ENCODE measurements around the gene BBS9.

The BBS9 gene

GRCh38 chr7:33392148-33392547 lies 262.8 kb downstream of the BBS9 start:
- no peak for DNase-seq

GRCh38 chr7:33393770-33394169 lies 264.4 kb downstream of the BBS9 start:
- DNase-seq: no peak

- DNase-seq: no peak
Measured at GRCh38 chr7:33395340-33395739, 266.0 kb downstream of the BBS9 start.

GRCh38 chr7:33399528-33400213 lies 270.3 kb downstream of the BBS9 start:
- no peak for DNase-seq

GRCh38 chr7:33400214-33400538 lies 270.8 kb downstream of the BBS9 start:
- no peak for DNase-seq

- no peak for DNase-seq
Measured at GRCh38 chr7:33410266-33410665, 280.9 kb downstream of the BBS9 start.

GRCh38 chr7:33411020-33411419 lies 281.7 kb downstream of the BBS9 start:
- DNase-seq: no peak

- no peak for DNase-seq
Measured at GRCh38 chr7:33412331-33412730, 283.0 kb downstream of the BBS9 start.

- peak; percentile 33 for DNase-seq
Measured at GRCh38 chr7:33418251-33418701, 288.9 kb downstream of the BBS9 start.

- DNase-seq: no peak
Measured at GRCh38 chr7:33420311-33420940, 291.1 kb downstream of the BBS9 start.

- peak; percentile 14 for DNase-seq
Measured at GRCh38 chr7:33421429-33421828, 292.1 kb downstream of the BBS9 start.

- DNase-seq: no peak
Measured at GRCh38 chr7:33422141-33422540, 292.8 kb downstream of the BBS9 start.

- no peak for DNase-seq
Measured at GRCh38 chr7:33422825-33423645, 293.7 kb downstream of the BBS9 start.

GRCh38 chr7:33423646-33424020 lies 294.3 kb downstream of the BBS9 start:
- no peak for DNase-seq

- no peak for DNase-seq
Measured at GRCh38 chr7:33425395-33425794, 296.0 kb downstream of the BBS9 start.

GRCh38 chr7:33425929-33426678 lies 296.7 kb downstream of the BBS9 start:
- DNase-seq: no peak

GRCh38 chr7:33428415-33428814 lies 299.1 kb downstream of the BBS9 start:
- no peak for DNase-seq

- no peak for DNase-seq
Measured at GRCh38 chr7:33431543-33431942, 302.2 kb downstream of the BBS9 start.

- DNase-seq: no peak
Measured at GRCh38 chr7:33432821-33433220, 303.5 kb downstream of the BBS9 start.

- DNase-seq: no peak
Measured at GRCh38 chr7:33433357-33433756, 304.0 kb downstream of the BBS9 start.

- DNase-seq: peak; percentile 53
Measured at GRCh38 chr7:33444511-33444910, 315.1 kb downstream of the BBS9 start.

GRCh38 chr7:33446551-33446950 lies 317.2 kb downstream of the BBS9 start:
- DNase-seq: no peak

- DNase-seq: no peak
Measured at GRCh38 chr7:33448035-33448434, 318.7 kb downstream of the BBS9 start.

Data from HCEC 1CT (cell line).